GM20000 (cell line): ENCODE measurements around the gene ZNF764.
"Not testable (repeated sequence)": the region's sequence is repeated elsewhere in the genome, so short reads cannot be mapped to it uniquely, and the experiment has no call there.

Experiments used
- DNase-seq: peaks from one replicate; pipeline ENCODE4 v3.0.0; 2012; ENCODE audit warnings: low spot score
- CTCF ChIP-seq: IDR thresholded peaks from 2 replicates; pipeline ENCODE4 v1.5.1; 2012; ENCODE audit warnings: mild to moderate bottlenecking, control low read depth; ENCODE audit errors: extremely low read depth, missing control alignments

Gene ZNF764

DNA sequence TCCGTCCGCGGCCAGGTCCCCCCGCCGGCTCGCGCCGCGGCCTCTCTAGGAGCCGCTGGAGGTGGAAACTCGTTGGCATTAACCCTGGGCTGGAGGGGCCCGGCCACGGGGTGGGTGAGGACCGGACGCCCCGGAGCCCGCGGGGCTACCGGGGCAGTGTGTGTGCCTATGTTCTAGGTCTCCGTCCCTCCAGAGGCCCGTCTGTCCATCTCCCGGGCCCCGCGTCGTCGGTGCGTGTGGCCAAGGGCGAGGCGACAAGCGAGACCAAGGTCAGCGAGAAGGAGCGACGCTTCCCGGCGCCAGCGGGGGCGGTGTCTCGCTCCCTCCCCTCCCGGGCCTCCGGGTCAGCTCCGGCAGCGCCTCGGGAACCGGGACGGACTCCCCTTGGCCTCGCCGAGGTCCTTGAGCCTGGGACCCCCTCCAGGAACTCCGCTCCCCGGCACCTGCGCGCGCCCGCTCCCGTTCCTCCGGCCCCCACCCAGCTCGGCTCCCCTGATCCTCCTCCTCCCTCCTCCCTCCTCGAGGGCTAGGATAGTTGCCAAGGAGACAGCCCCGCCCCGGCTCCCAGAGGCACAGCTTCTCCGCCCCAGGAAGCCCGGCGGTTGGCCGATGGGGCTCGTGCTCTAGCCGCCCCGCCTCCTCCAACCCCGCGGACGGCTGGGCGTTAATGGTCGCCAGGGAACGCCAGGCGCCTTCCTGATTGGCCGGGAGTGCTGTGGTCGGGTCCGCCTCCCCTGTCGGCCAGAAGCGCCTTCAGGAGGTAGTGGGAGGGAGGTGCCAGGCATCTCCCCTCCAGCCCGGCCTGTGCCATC, 31.1 kb downstream of the ZNF764 start:
- peak; percentile 98 for DNase-seq
- no peak for TF ChIP-seq CTCF

DNA sequence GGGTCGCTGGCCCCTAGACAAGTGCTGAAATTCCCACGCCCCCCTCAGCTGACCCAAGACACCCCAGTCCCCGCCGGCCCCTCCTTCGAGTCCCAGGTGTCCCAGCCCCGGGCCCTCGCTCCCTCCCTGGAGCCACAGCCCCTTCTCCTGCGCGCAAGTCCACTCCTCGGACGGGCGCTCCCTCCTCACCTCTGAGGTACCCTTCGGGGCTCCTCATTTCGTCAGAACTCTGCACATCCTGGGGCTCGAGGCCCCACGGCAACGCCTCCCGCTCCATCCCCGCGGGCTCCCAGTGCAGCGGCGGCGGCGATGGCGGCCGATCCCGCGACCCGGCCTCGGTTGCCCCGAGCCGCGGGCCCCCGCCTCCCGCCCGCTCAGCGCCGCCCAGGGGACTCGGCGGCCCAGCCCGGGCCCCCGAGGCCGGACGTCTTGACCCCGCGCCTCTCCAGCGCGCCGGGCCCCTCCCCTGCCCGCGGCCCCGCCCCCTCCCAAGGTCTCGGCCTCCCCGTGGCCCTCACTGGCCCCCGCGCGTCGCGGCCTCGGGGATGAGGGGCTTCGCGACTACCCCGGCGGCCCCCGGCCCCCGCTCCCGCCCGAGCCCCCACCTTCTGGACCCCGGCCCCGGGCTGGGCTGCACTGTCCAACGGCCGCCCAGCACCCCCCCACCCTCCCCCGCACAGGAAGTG, 31.9 kb downstream of the ZNF764 start, which contains the start of gene ZNF768:
Gene ZNF768 (minus strand): TSS at position 430 of the 686 bp plus-strand sequence. CDS start 153 bp downstream, at position 277.
- DNase-seq = peak; percentile 92

GRCh38 chr16:30525844-30526136, 32.4 kb downstream of the ZNF764 start:
- no peak for TF ChIP-seq CTCF
- DNase-seq = no peak

More for the DNA sequence above, 31.9 kb downstream of the ZNF764 start, which contains the start of gene ZNF768:
- TF ChIP-seq CTCF = no peak

- DNase-seq = no peak
- no peak for TF ChIP-seq CTCF
Measured at GRCh38 chr16:30524575-30525568, 33.3 kb downstream of the ZNF764 start.

DNA sequence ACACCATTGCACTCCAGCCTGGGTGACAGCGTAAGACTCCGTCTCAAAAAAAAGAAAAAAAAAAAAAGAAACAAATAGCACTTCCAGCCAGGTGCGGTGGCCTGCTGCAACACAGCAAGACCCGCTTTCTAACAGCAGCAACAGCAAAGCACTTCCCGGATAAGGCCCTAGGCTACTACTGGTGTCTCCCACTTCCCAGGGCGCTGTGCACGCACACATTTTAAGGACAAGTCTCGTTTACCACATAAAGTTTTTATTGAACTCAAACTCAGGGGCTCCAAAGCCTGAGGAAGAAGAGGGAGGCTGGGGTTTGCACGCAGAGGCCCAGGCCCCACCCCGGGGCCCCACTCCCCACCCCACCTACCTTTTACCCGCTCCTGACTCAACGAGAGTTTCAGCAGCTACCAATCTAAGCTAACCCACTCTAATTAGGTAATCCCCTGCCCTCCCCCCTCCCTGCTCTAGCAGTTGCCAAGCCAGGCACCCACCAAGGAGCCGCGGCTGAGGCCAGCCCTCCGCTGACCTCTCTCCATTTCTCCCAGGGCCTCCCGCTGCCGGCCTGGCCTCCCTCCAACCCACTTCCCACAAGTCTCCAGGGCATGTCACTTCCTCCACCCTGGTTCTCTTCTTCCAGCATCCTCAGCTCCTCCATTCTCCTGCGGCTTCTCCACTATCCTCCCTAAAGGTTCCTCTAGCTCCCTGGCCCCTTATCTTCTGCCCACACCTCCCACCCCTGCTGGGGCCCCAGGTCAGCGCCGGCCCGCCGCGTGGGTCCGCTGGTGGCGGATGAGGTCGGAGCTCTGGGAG, 34.2 kb downstream of the ZNF764 start:
- no peak for TF ChIP-seq CTCF
- no peak for DNase-seq

GRCh38 chr16:30522702-30523463, 35.3 kb downstream of the ZNF764 start:
- not testable (repeated sequence) for DNase-seq
